ENCODE measurements around the gene SMIM30.

The SMIM30 gene

DNA sequence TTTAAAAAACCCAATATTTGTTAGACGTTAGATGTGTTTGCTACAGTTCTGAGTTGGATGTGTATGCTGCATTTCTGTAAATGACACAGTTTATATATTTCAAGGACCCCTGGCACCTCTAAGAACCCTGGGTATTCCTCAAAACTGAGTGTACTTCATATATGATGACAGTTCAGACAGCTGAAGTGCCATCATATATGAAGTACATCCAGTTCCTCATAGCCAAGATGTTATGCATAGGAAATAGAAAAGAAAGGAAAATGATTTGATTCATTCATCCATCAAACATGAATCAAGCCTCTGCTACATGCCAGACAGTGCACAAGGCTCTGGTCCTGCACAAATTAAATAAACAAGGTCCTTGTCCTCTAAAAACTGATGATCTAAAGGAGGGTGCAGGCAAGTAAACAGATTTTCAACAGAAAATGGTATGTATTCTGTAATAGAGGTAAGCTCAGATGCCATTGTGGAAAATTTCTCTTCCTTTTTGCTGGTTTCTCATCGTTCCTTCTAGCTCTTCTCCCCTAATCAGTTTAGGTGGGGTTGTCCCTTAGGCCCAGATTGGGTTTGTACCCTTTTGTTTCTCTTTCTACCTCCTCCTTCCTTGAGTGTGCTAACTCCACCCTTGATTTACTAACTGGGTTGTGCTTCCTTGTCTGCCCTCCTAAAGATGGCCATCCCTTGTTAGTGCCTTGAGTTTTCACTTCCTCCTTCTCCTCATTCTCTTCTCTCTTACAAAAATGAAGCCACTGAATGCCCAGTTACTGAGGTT lies 25.3 kb upstream of the SMIM30 start:
- no peak overlapping the region for H3K4me3 ChIP-seq (ENCODE audit: low read depth, low read length)
- TF ChIP-seq, protein P1, sequence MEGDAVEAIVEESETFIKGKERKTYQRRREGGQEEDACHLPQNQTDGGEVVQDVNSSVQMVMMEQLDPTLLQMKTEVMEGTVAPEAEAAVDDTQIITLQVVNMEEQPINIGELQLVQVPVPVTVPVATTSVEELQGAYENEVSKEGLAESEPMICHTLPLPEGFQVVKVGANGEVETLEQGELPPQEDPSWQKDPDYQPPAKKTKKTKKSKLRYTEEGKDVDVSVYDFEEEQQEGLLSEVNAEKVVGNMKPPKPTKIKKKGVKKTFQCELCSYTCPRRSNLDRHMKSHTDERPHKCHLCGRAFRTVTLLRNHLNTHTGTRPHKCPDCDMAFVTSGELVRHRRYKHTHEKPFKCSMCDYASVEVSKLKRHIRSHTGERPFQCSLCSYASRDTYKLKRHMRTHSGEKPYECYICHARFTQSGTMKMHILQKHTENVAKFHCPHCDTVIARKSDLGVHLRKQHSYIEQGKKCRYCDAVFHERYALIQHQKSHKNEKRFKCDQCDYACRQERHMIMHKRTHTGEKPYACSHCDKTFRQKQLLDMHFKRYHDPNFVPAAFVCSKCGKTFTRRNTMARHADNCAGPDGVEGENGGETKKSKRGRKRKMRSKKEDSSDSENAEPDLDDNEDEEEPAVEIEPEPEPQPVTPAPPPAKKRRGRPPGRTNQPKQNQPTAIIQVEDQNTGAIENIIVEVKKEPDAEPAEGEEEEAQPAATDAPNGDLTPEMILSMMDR (IDR thresholded peaks at IDR 0.05; ENCODE audit: low read depth, low read length) = no peak
- in situ Hi-C loops (cut with HindIII; ENCODE audit: low sequenced_read_pairs) = no loop called here
- DNase-seq (ENCODE audit: low read depth, low spot score) = no peak

DNA sequence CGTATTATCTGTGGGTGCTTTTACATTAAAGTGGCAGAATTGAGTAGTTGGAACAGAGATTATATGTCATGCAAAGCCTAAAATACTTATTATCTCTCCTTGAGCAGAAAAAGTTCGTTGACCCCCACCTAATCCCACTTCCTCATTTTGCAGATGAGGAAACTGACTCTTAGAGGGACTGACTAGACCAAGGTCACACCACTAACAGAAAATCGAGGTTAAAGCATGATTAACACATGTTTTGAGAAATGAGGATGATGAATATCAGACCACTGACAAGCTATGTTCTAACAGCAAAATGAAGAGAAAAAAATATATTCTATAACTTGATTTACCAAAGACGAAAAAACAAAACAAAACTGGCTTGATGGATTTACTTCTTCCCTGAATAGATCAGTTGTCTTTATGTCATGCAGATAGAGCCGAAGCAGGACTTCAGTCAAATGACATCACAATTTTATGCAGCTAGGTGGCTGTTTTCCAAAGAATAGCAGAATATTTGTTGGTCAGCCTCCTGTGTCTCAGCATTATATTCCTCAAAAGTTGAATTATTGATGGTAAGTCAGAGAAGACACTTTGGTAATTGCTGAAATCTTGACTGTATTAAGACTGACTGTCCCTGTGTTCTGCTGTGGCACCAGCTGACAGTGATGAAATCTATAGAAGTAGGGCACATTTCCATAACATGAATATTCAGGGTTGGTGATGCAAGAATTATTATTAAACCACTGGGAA lies 24.2 kb upstream of the SMIM30 start:
- DNase-seq (ENCODE audit: low read depth, low spot score) = no peak
- in situ Hi-C loops (cut with HindIII; ENCODE audit: low sequenced_read_pairs) = no loop called here
- H3K4me3 ChIP-seq (ENCODE audit: low read depth, low read length) = no peak overlapping the region
- TF ChIP-seq, protein P1 (IDR thresholded peaks at IDR 0.05; ENCODE audit: low read depth, low read length) = no peak

DNA sequence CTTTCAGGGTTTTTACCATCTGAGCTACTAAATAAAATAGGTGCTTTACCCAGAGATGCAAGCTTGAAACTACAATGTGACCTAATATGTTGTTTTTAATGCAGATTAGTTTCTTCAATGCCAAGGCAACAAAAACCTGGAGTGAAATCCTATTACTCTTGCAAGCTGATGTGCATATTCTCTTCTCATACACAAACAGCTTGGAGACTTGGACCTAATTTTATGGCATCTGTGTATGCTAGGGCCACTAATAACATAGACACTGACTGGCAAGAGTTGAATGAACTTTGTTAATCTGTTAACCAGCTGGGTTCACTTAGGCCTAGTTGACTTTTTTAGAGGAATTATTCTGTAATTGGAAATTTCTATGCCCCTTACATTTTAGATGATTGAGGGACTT lies 23.4 kb upstream of the SMIM30 start:
- H3K4me3 ChIP-seq (ENCODE audit: low read depth, low read length) = no peak overlapping the region
- in situ Hi-C loops (cut with HindIII; ENCODE audit: low sequenced_read_pairs) = no loop called here
- DNase-seq (ENCODE audit: low read depth, low spot score) = no peak
- TF ChIP-seq, protein P1 (IDR thresholded peaks at IDR 0.05; ENCODE audit: low read depth, low read length) = no peak

DNA sequence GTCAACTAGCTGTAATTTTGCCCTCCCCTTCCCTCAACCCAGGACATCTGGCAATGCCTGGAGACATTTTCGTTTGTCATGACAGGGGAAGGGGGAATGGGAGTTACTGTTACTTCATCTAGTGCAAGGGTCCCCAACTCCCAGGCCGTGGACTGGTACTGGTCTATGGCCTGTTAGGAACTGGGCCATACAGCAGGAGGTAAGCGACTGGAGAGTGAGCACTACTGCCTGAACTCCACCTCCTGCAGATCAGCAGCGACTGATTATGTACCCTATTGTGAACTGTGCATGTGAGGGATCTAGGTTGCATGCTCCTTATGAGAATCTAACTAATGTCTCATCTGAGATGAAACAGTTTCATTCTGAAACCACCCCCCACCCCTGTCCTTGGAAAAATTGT lies 22.6 kb upstream of the SMIM30 start:
- no peak overlapping the region for H3K4me3 ChIP-seq (ENCODE audit: low read depth, low read length)
- in situ Hi-C loops (cut with HindIII; ENCODE audit: low sequenced_read_pairs) = no loop called here
- TF ChIP-seq, protein P1 (IDR thresholded peaks at IDR 0.05; ENCODE audit: low read depth, low read length) = no peak
- no peak for DNase-seq (ENCODE audit: low read depth, low spot score)

DNA sequence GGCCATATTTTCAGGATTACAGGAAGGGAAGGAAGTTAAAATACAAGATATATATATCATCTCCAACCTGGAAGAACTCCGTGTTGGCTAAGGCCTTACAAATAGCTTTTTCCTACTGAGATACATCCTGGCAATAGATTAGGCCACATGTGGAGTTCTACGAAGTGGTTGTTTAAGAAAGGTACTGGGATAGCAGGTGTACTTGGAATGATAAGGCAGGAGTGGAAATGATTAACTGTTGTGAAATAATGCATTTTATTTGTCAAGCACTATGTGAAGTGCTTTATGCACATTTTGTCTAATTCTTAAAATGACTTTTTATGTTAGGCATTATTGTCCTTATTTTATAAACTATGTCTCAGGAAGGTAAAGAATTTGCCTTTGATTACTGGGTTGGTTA lies 18.9 kb upstream of the SMIM30 start:
- no peak for DNase-seq (ENCODE audit: low read depth, low spot score)
- TF ChIP-seq, protein P1 (IDR thresholded peaks at IDR 0.05; ENCODE audit: low read depth, low read length) = no peak
- no peak overlapping the region for H3K4me3 ChIP-seq (ENCODE audit: low read depth, low read length)
- in situ Hi-C loops (cut with HindIII; ENCODE audit: low sequenced_read_pairs) = no loop called here

DNA sequence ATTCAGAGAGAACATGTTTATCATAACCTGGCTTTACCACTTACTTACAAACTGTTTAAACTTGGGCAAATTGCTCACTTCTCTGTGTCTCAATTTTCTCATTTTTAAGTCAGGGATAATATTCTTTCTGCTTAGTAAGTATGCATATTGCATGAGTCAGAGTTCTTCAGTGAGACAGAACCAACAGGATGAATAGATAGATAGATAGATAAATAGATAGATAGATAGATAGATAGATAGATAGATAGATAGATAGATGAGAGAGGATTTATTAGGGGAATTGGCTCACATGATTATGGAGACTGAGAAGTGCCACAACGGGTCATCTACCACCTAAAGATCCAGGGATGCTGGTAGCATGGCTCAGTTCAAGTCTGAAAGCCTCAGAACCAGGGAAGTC lies 15.7 kb upstream of the SMIM30 start:
- in situ Hi-C loops (cut with HindIII; ENCODE audit: low sequenced_read_pairs) = no loop called here
- TF ChIP-seq, protein P1 (IDR thresholded peaks at IDR 0.05; ENCODE audit: low read depth, low read length) = no peak
- no peak overlapping the region for H3K4me3 ChIP-seq (ENCODE audit: low read depth, low read length)
- DNase-seq (ENCODE audit: low read depth, low spot score) = no peak

Data from astrocyte of the spinal cord (primary cell).